ENCODE results near the gene HMG20B. TPM values are rescaled to one million over a fixed set of nuclear protein-coding genes. Genes with fewer than 3 reads are reported as not detected.
A peak's percentile ranks its signal among the peaks of the same experiment; 100 is the strongest.

Gene HMG20B
- total and polyA plus RNA-seq, 2 experiments from 2014 or later: 62.6 to 82.3 TPM

DNA sequence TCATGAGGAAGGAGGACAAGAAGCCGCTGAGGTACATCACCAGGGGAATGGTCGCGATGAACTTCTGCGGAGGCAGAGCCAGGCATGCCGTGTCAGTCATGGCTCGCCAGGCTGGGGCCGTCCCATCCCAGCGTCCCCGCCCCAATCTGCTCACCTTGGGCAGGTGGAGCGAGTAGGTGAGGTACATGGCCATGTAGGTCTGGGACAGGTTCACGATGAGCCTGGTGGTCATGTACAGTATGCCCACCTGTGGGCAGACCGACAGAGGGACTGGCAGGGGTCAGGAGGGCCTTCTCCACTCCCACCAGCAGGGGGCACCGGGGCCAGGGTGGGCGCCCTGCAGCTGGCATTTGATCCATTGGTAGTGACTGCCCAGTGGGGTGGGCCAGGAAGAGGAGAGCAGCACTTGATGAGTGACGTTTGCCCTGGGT, 25.4 kb upstream of the HMG20B start:
- no peaks in the 10 kb centered on the region for H4K20me1 ChIP-seq (ENCODE audit: insufficient read depth, poor library complexity, severe bottlenecking)
- no peak overlapping the region for H2AFZ ChIP-seq
- no peaks in the 10 kb centered on the region for H3K79me2 ChIP-seq
- H3K4me3 ChIP-seq: no peak overlapping the region
- H3K9me3 ChIP-seq (ENCODE audit: low read depth): no peaks in the 10 kb centered on the region
- no peak for DNase-seq (ENCODE audit: low spot score)
- no peaks in the 10 kb centered on the region for H3K4me1 ChIP-seq (ENCODE audit: insufficient read depth)
- WGBS (ENCODE audit: low lambda C conversion rate, missing lambda C conversion rate): 90% methylated on average over 14 of the region's 15 CpGs
- no peaks in the 10 kb centered on the region for H3K27me3 ChIP-seq
- H3K36me3 ChIP-seq (replicated peaks; ENCODE audit: insufficient read depth, low read depth): no peaks in the 10 kb centered on the region
- TF ChIP-seq CTCF (IDR thresholded peaks at IDR 0.05; ENCODE audit: poor library complexity) (peak; percentile 18), EZH2phosphoT487 (IDR thresholded peaks at IDR 0.05; ENCODE audit: low read depth, severe bottlenecking, unreplicated experiment) (no peak)
- no peaks in the 10 kb centered on the region for H3K9me2 ChIP-seq (replicated peaks; ENCODE audit: insufficient read depth)
- no peak overlapping the region for H3K4me2 ChIP-seq
- no peak overlapping the region for H3K27ac ChIP-seq

- Histone ChIP-seq H3K27me3 (no peaks in the 10 kb centered on the region), H3K4me1 (ENCODE audit: insufficient read depth) (no peaks in the 10 kb centered on the region), H3K27ac (no peak overlapping the region), H3K79me2 (no peaks in the 10 kb centered on the region), H2AFZ (no peak overlapping the region), H3K4me3 (no peak overlapping the region), H3K4me2 (no peak overlapping the region), H3K9me3 (ENCODE audit: low read depth) (no peaks in the 10 kb centered on the region), H4K20me1 (ENCODE audit: insufficient read depth, poor library complexity, severe bottlenecking) (no peaks in the 10 kb centered on the region), H3K9me2 (replicated peaks; ENCODE audit: insufficient read depth) (no peaks in the 10 kb centered on the region), H3K36me3 (replicated peaks; ENCODE audit: insufficient read depth, low read depth) (no peaks in the 10 kb centered on the region)
- WGBS (ENCODE audit: low lambda C conversion rate, missing lambda C conversion rate): 97% methylated on average over 15 of the region's 36 CpGs
- DNase-seq (ENCODE audit: low spot score): no peak
- TF ChIP-seq CTCF (IDR thresholded peaks at IDR 0.05; ENCODE audit: poor library complexity): no peak
- no peak for TF ChIP-seq EZH2phosphoT487 (IDR thresholded peaks at IDR 0.05; ENCODE audit: low read depth, severe bottlenecking, unreplicated experiment)
- TF ChIP-seq EZH2 (IDR thresholded peaks at IDR 0.05; ENCODE audit: borderline replicate concordance): no peak
Measured at GRCh38 chr19:3547767-3548282, 24.9 kb upstream of the HMG20B start.

- 93% methylated on average over 14 of the region's 14 CpGs for WGBS (ENCODE audit: low lambda C conversion rate, missing lambda C conversion rate)
- H3K4me3 ChIP-seq: no peak overlapping the region
- H3K36me3 ChIP-seq (replicated peaks; ENCODE audit: insufficient read depth, low read depth): no peaks in the 10 kb centered on the region
- DNase-seq (ENCODE audit: low spot score): no peak
- H3K9me2 ChIP-seq (replicated peaks; ENCODE audit: insufficient read depth): no peaks in the 10 kb centered on the region
- no peak for TF ChIP-seq EZH2 (IDR thresholded peaks at IDR 0.05; ENCODE audit: borderline replicate concordance)
- no peak for TF ChIP-seq EZH2phosphoT487 (IDR thresholded peaks at IDR 0.05; ENCODE audit: low read depth, severe bottlenecking, unreplicated experiment)
- TF ChIP-seq CTCF (IDR thresholded peaks at IDR 0.05; ENCODE audit: poor library complexity): no peak
- no peaks in the 10 kb centered on the region for H3K79me2 ChIP-seq
- H3K9me3 ChIP-seq (ENCODE audit: low read depth): no peaks in the 10 kb centered on the region
- H4K20me1 ChIP-seq (ENCODE audit: insufficient read depth, poor library complexity, severe bottlenecking): no peaks in the 10 kb centered on the region
- no peak overlapping the region for H3K27ac ChIP-seq
- no peak overlapping the region for H3K4me2 ChIP-seq
- H3K27me3 ChIP-seq: no peaks in the 10 kb centered on the region
- no peak overlapping the region for H2AFZ ChIP-seq
- no peaks in the 10 kb centered on the region for H3K4me1 ChIP-seq (ENCODE audit: insufficient read depth)
Measured at GRCh38 chr19:3548606-3549005, 24.1 kb upstream of the HMG20B start.

GRCh38 chr19:3549816-3550215, 22.9 kb upstream of the HMG20B start:
- Histone ChIP-seq H3K9me2 (replicated peaks; ENCODE audit: insufficient read depth) (no peaks in the 10 kb centered on the region), H3K27me3 (no peaks in the 10 kb centered on the region), H3K4me2 (no peak overlapping the region), H3K27ac (no peak overlapping the region), H3K4me1 (ENCODE audit: insufficient read depth) (no peaks in the 10 kb centered on the region), H3K36me3 (replicated peaks; ENCODE audit: insufficient read depth, low read depth) (no peaks in the 10 kb centered on the region), H3K79me2 (no peaks in the 10 kb centered on the region), H3K4me3 (no peak overlapping the region), H3K9me3 (ENCODE audit: low read depth) (no peaks in the 10 kb centered on the region), H4K20me1 (ENCODE audit: insufficient read depth, poor library complexity, severe bottlenecking) (no peaks in the 10 kb centered on the region), H2AFZ (no peak overlapping the region)
- 94% methylated on average over 10 of the region's 10 CpGs for WGBS (ENCODE audit: low lambda C conversion rate, missing lambda C conversion rate)
- DNase-seq (ENCODE audit: low spot score): no peak
- no peak for TF ChIP-seq CTCF (IDR thresholded peaks at IDR 0.05; ENCODE audit: poor library complexity)
- no peak for TF ChIP-seq EZH2phosphoT487 (IDR thresholded peaks at IDR 0.05; ENCODE audit: low read depth, severe bottlenecking, unreplicated experiment)
- TF ChIP-seq EZH2 (IDR thresholded peaks at IDR 0.05; ENCODE audit: borderline replicate concordance): no peak
